RPMI8226 (cell line): ENCODE results near the gene GSTT2B.
"Not testable (repeated sequence)": the region's sequence is repeated elsewhere in the genome, so short reads cannot be mapped to it uniquely, and the experiment has no call there.

Source experiments
- DNase-seq: peaks from one replicate; pipeline ENCODE4 v3.0.0-alpha.2; 2015

Gene GSTT2B

GRCh38 chr22:23961084-23961771, at the start of gene GSTT2B:
Gene GSTT2B, minus strand, starts transcription at chr22:23961195. Its CDS starts 64 bp downstream, at chr22:23961131.
- DNase-seq: not testable (repeated sequence)

- no peak for DNase-seq
Observed at GRCh38 chr22:24010018-24010391, 49.0 kb upstream of the GSTT2B start.

GRCh38 chr22:24009227-24010017, 48.4 kb upstream of the GSTT2B start:
- DNase-seq: no peak

- DNase-seq: no peak
Observed at GRCh38 chr22:24008381-24009226, 47.6 kb upstream of the GSTT2B start.

GRCh38 chr22:24008022-24008283, 47.0 kb upstream of the GSTT2B start:
- DNase-seq: no peak

- no peak for DNase-seq
Observed at GRCh38 chr22:24007253-24008021, 46.4 kb upstream of the GSTT2B start.

GRCh38 chr22:24006914-24007214, 45.9 kb upstream of the GSTT2B start:
- no peak for DNase-seq

- DNase-seq: no peak
Observed at GRCh38 chr22:24006207-24006913, 45.4 kb upstream of the GSTT2B start.

- DNase-seq: peak; percentile 26
Observed at GRCh38 chr22:24005201-24005600, 44.2 kb upstream of the GSTT2B start, which contains the start of gene GSTT4. Gene GSTT4, minus strand, starts transcription at chr22:24005453. Its CDS starts 97 bp downstream, at chr22:24005356.

GRCh38 chr22:24003887-24004286, 42.9 kb upstream of the GSTT2B start:
- DNase-seq: no peak

- no peak for DNase-seq
Observed at GRCh38 chr22:24002851-24003250, 41.9 kb upstream of the GSTT2B start.

- no peak for DNase-seq
Observed at GRCh38 chr22:24002272-24002671, 41.3 kb upstream of the GSTT2B start.

GRCh38 chr22:24001314-24001713, 40.3 kb upstream of the GSTT2B start:
- DNase-seq: no peak

GRCh38 chr22:23999779-24000178, 38.8 kb upstream of the GSTT2B start:
- DNase-seq: not testable (repeated sequence)

- no peak for DNase-seq
Observed at GRCh38 chr22:23997092-23997491, 36.1 kb upstream of the GSTT2B start.

GRCh38 chr22:23993581-23994177, 32.7 kb upstream of the GSTT2B start:
- not testable (repeated sequence) for DNase-seq

- DNase-seq: not testable (repeated sequence)
Observed at GRCh38 chr22:23993080-23993479, 32.1 kb upstream of the GSTT2B start.

- DNase-seq: not testable (repeated sequence)
Observed at GRCh38 chr22:23989583-23990244, 28.7 kb upstream of the GSTT2B start.

GRCh38 chr22:23986538-23987178, 25.7 kb upstream of the GSTT2B start:
- DNase-seq: not testable (repeated sequence)

GRCh38 chr22:23986089-23986488, 25.1 kb upstream of the GSTT2B start:
- not testable (repeated sequence) for DNase-seq

- peak; percentile 39 for DNase-seq
Observed at GRCh38 chr22:23984430-23984829, 23.4 kb upstream of the GSTT2B start.
